GM12878 (cell line): ENCODE results near the gene PTGR3. TPM values are rescaled to one million over a fixed set of nuclear protein-coding genes. Genes with fewer than 3 reads are reported as not detected.
"Not testable (repeated sequence)": the region's sequence is repeated elsewhere in the genome, so short reads cannot be mapped to it uniquely, and the experiment has no call there.

Source experiments
- ATAC-seq: fragments of 200-7000 bp; cut with Tn5 transposase; 3 replicates; pipeline ENCODE4 v1.9.1; 2020; ENCODE audit warnings: mild to moderate bottlenecking, moderate library complexity
- BruUV-seq: library from RNA; stranded (reverse); fragments of 400-500 nt; replicated peaks from 2 replicates; lab custom pipeline; 2021; lab: Mats Ljungman, UMichigan
- CTCF ChIA-PET: fragments of 300-600 bp; sonication (Branson Sonifier 250); formaldehyde crosslinking; extraction: SDS; loops from one replicate; lab custom pipeline; 2021; ENCODE audit warnings: inconsistent platforms; lab: Yijun Ruan, JAX
- POLR2A ChIA-PET: fragments of 350-600 bp; formaldehyde crosslinking; extraction: SDS; loops from one replicate; lab custom pipeline; 2021; ENCODE audit warnings: inconsistent platforms; lab: Charles Lee
- RAD21 ChIA-PET: fragments of 300-600 bp; sonication (Branson Sonifier 250); formaldehyde crosslinking; loops from one replicate; lab custom pipeline; 2023; ENCODE audit warnings: antibody characterized with exemption; ENCODE audit not compliant: unreplicated experiment; lab: Charles Lee
- SMC1A ChIA-PET: fragments of 300-600 bp; sonication (Branson Sonifier 250); formaldehyde crosslinking; loops from one replicate; lab custom pipeline; 2023; ENCODE audit not compliant: unreplicated experiment, uncharacterized antibody; lab: Charles Lee
- DNase-seq: peaks from one replicate; pipeline ENCODE4 v3.0.0-alpha.2; 2011; ENCODE audit warnings: low read depth, low spot score
- FAIRE-seq: peaks from 3 replicates; lab custom pipeline; 2011; peaks lifted over from hg19 to GRCh38; lab: Jason Lieb, UNC
- H2AFZ ChIP-seq: 2 replicates; pipeline ENCODE4 v1.6.0; 2011; ENCODE audit warnings: low read depth, low read length, control low read depth; ENCODE audit not compliant: control insufficient read depth
- H3K27ac ChIP-seq: 2 replicates; pipeline ENCODE4 v1.5.1; 2011; ENCODE audit warnings: control low read depth; ENCODE audit not compliant: control insufficient read depth, insufficient read depth
- H3K27me3 ChIP-seq, 2 experiments: replicated peaks in 1 of 2; 2 replicates each; pipeline versions ENCODE4 v1.6.0 to v1.6.1; 2011; ENCODE audit warnings: low read length in 1 of 2; ENCODE audit not compliant: control insufficient read depth in 2 of 2, insufficient read depth in 2 of 2
- H3K36me3 ChIP-seq, 2 experiments: 2 replicates each; pipeline ENCODE4 v1.5.1; 2011; ENCODE audit warnings: low read length in 1 of 2; ENCODE audit not compliant: control insufficient read depth in 2 of 2, insufficient read depth in 2 of 2
- H3K4me1 ChIP-seq: 2 replicates; pipeline ENCODE4 v1.6.1; 2011; ENCODE audit warnings: mild to moderate bottlenecking, low read length, moderate library complexity, mixed read lengths; ENCODE audit not compliant: control insufficient read depth, insufficient read depth
- H3K4me2 ChIP-seq: 2 replicates; pipeline ENCODE4 v1.6.0; 2011; ENCODE audit warnings: control low read depth; ENCODE audit not compliant: control insufficient read depth, insufficient read depth
- H3K4me3 ChIP-seq: fragments of 200-600 bp; sonication (generic); 2 replicates; pipeline ENCODE4 v1.5.1; 2016
- H3K79me2 ChIP-seq: 2 replicates; pipeline ENCODE4 v1.6.0; 2011; ENCODE audit warnings: low read length; ENCODE audit not compliant: control insufficient read depth, insufficient read depth
- H3K9ac ChIP-seq: 2 replicates; pipeline ENCODE4 v1.8.0; 2011; ENCODE audit warnings: low read length, control low read depth, mixed read lengths; ENCODE audit not compliant: control insufficient read depth, insufficient read depth
- H3K9me3 ChIP-seq: replicated peaks from 3 replicates; pipeline ENCODE4 v1.5.1; 2011; ENCODE audit warnings: mild to moderate bottlenecking, low read length; ENCODE audit not compliant: control insufficient read depth, insufficient read depth
- H4K20me1 ChIP-seq: 2 replicates; pipeline ENCODE4 v1.6.0; 2011; ENCODE audit not compliant: control insufficient read depth, insufficient read depth
- BCL11A ChIP-seq: IDR thresholded peaks from 2 replicates; pipeline ENCODE4 v1.6.1; 2011; ENCODE audit warnings: low read depth, low read length
- BCL3 ChIP-seq: IDR thresholded peaks from 2 replicates; pipeline ENCODE4 v1.6.1; 2011; ENCODE audit warnings: borderline replicate concordance, low read depth, mild to moderate bottlenecking, moderate library complexity, low read length; ENCODE audit not compliant: insufficient read depth, poor library complexity, severe bottlenecking
- CHD1 ChIP-seq: IDR thresholded peaks from 2 replicates; pipeline ENCODE4 v1.6.1; 2012; ENCODE audit warnings: low read depth, low read length, improper control_type of control experiment
- E4F1 ChIP-seq: fragments of 450-650 bp; IDR thresholded peaks from 2 replicates; pipeline ENCODE4 v1.6.1; 2018; ENCODE audit warnings: borderline replicate concordance, mild to moderate bottlenecking; ENCODE audit not compliant: partially characterized antibody
- ESRRA ChIP-seq: IDR thresholded peaks from 2 replicates; pipeline ENCODE4 v1.6.1; 2012; ENCODE audit warnings: mild to moderate bottlenecking, low read length, improper control_type of control experiment
- JUND ChIP-seq: IDR thresholded peaks from 2 replicates; pipeline ENCODE4 v1.6.1; 2012; ENCODE audit warnings: low read depth, mild to moderate bottlenecking, low read length, improper control_type of control experiment, moderate library complexity
- NFIC ChIP-seq: IDR thresholded peaks from 2 replicates; pipeline ENCODE4 v1.6.1; 2012; ENCODE audit warnings: low read depth, mild to moderate bottlenecking, inconsistent platforms, low read length, moderate library complexity
- RELA ChIP-seq: fragments of 450-650 bp; IDR thresholded peaks from 2 replicates; pipeline ENCODE4 v1.8.0; 2014; ENCODE audit warnings: borderline replicate concordance; ENCODE audit not compliant: partially characterized antibody
- ZSCAN29 ChIP-seq: fragments of 450-650 bp; IDR thresholded peaks from 2 replicates; pipeline ENCODE4 v1.6.1; 2017; ENCODE audit warnings: mild to moderate bottlenecking, moderate library complexity
- WGBS: methylation state at CpG from one replicate; pipeline ENCODE4 v1.1.6; 2016; ENCODE audit warnings: low lambda C conversion rate; ENCODE audit not compliant: insufficient replicate concordance, insufficient coverage; ENCODE audit errors: missing lambda C conversion rate; 5-methylcytosine and 5-hydroxymethylcytosine counted together
- in situ Hi-C: fragments of 300-500 bp; cut with MboI; formaldehyde crosslinking; loops from 9 replicates; pipeline ENCODE4 v1.14.3; 2018; ENCODE audit warnings: mixed read lengths
- intact Hi-C: fragments of 100-400 bp; cut with micrococcal nuclease; formaldehyde crosslinking; loops from one replicate; pipeline ENCODE4 v1.14.2; 2022; ENCODE audit not compliant: unreplicated experiment
- polyA plus RNA-seq, 11 experiments: library from polyadenylated mRNA; depleted of rRNA in 4 of 11; unstranded in 6 of 11; stranded (reverse) in 5 of 11; fragments of >200 nt; fragmentation: Nextera tagmentation in 4 of 11; fragmentation: Illumina TruSeq in 1 of 11; extraction: Ambion mirVana in 4 of 11; extraction: Trizol in 1 of 11; gene quantifications; 1 replicate in 1 of 11; 2 replicates in 10 of 11; pipeline versions ENCODE4 v1.2.1 to v1.2.3, GENCODE V29; 2011 to 2016; ENCODE audit warnings: inconsistent platforms in 2 of 11, missing spikeins in 2 of 11, low read depth in 1 of 11
- total RNA-seq, 4 experiments: library from RNA; depleted of rRNA in 3 of 4; stranded (reverse); fragments of >200 nt in 3 of 4; fragmentation: Illumina TruSeq in 1 of 4; extraction: Trizol in 1 of 4; gene quantifications; 2 replicates each; pipeline versions ENCODE4 v1.2.1 to v1.2.3, GENCODE V29; 2013 to 2021

Gene PTGR3
- total and polyA plus RNA-seq, 10 of the 15 experiments (the other 5 are each of a cell fraction or from before 2014, with no cell fraction given) = 6.2 to 69.8 (median 21.9) TPM

GRCh38 chr18:75189696-75190095 lies 19.2 kb downstream of the PTGR3 start:
- no peak for TF ChIP-seq BCL3
- no peak for TF ChIP-seq BCL11A
- no peak for TF ChIP-seq JUND
- TF ChIP-seq ESRRA = no peak
- TF ChIP-seq RELA = no peak
- no peak for TF ChIP-seq E4F1
- TF ChIP-seq CHD1 = no peak
- TF ChIP-seq NFIC = no peak
- no peak for TF ChIP-seq ZSCAN29
- Histone ChIP-seq H3K9me3 (no peaks in the 10 kb centered on the region; the same call in 2 of the 3 replicates), H3K4me2 (no peak overlapping the region), H3K79me2 (no peaks in the 10 kb centered on the region), H3K36me3 (no peaks in the 10 kb centered on the region), H3K27ac (no peak overlapping the region), H3K4me1 (no peaks in the 10 kb centered on the region), H3K9ac (no peak overlapping the region), H4K20me1 (no peaks in the 10 kb centered on the region), H3K4me3 (no peak overlapping the region), H3K27me3 (no peaks in the 10 kb centered on the region), H2AFZ (no peak overlapping the region)
- intact Hi-C loops (no loop called here), in situ Hi-C loops (no loop called here)
- DNase-seq (no peak), FAIRE-seq (no peak), ATAC-seq (no peak)
- ChIA-PET CTCF (no interaction called here), RAD21 (no interaction called here), POLR2A (no interaction called here), SMC1A (interaction anchor here (2.8 kb wide), 1 partner anchor 9 kb away, joined by 7 read pairs; no protein-coding TSS in a partner anchor)
- no TSS peak for BruUV-seq
- 47% methylated on average over 6 of the region's 6 CpGs for WGBS

GRCh38 chr18:75187702-75188101 lies 21.2 kb downstream of the PTGR3 start:
- in situ Hi-C loops, CTCF ChIA-PET: not testable (repeated sequence)

More at GRCh38 chr18:75187702-75188101, 21.2 kb downstream of the PTGR3 start:
- DNase-seq, H3K4me2 ChIP-seq, ATAC-seq, H3K9me3 ChIP-seq, H3K4me1 ChIP-seq, H2AFZ ChIP-seq, H4K20me1 ChIP-seq, POLR2A ChIA-PET, H3K9ac ChIP-seq, BruUV-seq, intact Hi-C loops, RAD21 ChIA-PET, FAIRE-seq, H3K4me3 ChIP-seq, H3K27ac ChIP-seq, H3K36me3 ChIP-seq, H3K27me3 ChIP-seq, H3K79me2 ChIP-seq: not testable (repeated sequence)
- SMC1A ChIA-PET = interaction anchor here (2.8 kb wide), 1 partner anchor 11 kb away, joined by 7 read pairs; no protein-coding TSS in a partner anchor
- 41% methylated on average over 4 of the region's 4 CpGs for whole genome bisulfite sequencing
